ENCODE data around the gene UBE2H.

DNA sequence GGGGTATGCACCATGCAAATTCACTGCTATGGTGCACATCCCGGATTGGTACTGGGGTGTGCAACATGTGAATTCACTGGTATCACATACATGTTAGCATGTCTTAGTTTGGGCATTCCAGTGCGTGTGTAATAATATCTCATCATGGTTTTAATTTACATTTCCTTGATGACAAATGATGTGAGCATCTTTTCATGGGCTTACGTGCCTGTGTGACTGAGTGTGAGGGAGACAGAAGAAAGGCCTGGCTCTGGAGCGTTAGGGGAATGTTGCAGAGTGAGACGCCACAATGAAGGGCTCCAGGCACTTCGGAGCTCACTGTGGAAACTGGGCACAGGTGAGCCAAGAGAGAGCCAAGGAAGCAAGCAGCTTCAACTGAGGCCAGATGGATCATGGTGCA, 162.6 kb downstream of the UBE2H start:
- TF ChIP-seq CTCF (IDR thresholded peaks at IDR 0.05), result no peak
- no peak for TF ChIP-seq POLR2AphosphoS5 (IDR thresholded peaks at IDR 0.05)
- TF ChIP-seq EP300 (IDR thresholded peaks at IDR 0.05; ENCODE audit: low read depth), result no peak
